ENCODE results near the gene TMEM108.

The TMEM108 gene

GRCh38 chr3:133317866-133318265 lies 279.7 kb downstream of the TMEM108 start:
- Histone ChIP-seq H3K36me3 (ENCODE audit: control insufficient read depth in 2 of 2, insufficient read depth in 1 of 2, low read length in 2 of 2) (no peaks in the 10 kb centered on the region), H3K4me1 (ENCODE audit: control insufficient read depth, insufficient read depth, low read length) (no peaks in the 10 kb centered on the region), H3K4me3 (ENCODE audit: low read depth, low read length) (no peak overlapping the region), H3K27ac (ENCODE audit: extremely low read depth, low read depth, low read length) (no peak overlapping the region), H3K9me3 (ENCODE audit: control insufficient read depth, insufficient read depth, low read depth, low read length) (no peaks in the 10 kb centered on the region)
- ChIA-PET POLR2A (no interaction called here), CTCF (no interaction called here)
- TF ChIP-seq ZNF423 (tag by site-specific recombination; IDR thresholded peaks at IDR 0.05) (no peak), SCRT1 (tag by site-specific recombination; IDR thresholded peaks at IDR 0.05; ENCODE audit: borderline replicate concordance) (no peak), ZNF239 (tag by site-specific recombination; IDR thresholded peaks at IDR 0.05) (no peak), GLIS1 (tag by site-specific recombination; IDR thresholded peaks at IDR 0.05) (no peak), ZNF785 (tag by site-specific recombination; IDR thresholded peaks at IDR 0.05) (no peak), ZNF121 (tag by site-specific recombination; IDR thresholded peaks at IDR 0.05) (no peak), ZNF670 (tag by site-specific recombination; IDR thresholded peaks at IDR 0.05; ENCODE audit: low read depth) (no peak)

GRCh38 chr3:133328373-133328772 lies 290.2 kb downstream of the TMEM108 start:
- POLR2A ChIA-PET: no interaction called here
- no peaks in the 10 kb centered on the region for H3K36me3 ChIP-seq (ENCODE audit: control insufficient read depth in 2 of 2, insufficient read depth in 1 of 2, low read length in 2 of 2)
- CTCF ChIA-PET: no interaction called here
- H3K27ac ChIP-seq (ENCODE audit: extremely low read depth, low read depth, low read length): no peak overlapping the region
- H3K9me3 ChIP-seq (ENCODE audit: control insufficient read depth, insufficient read depth, low read depth, low read length): no peaks in the 10 kb centered on the region
- H3K4me3 ChIP-seq (ENCODE audit: low read depth, low read length): no peak overlapping the region
- TF ChIP-seq ZNF626 (tag by site-specific recombination; IDR thresholded peaks at IDR 0.05) (no peak), ZNF624 (tag by site-specific recombination; IDR thresholded peaks at IDR 0.05) (no peak), ZNF501 (tag by site-specific recombination; IDR thresholded peaks at IDR 0.05) (no peak), GLI2 (tag by site-specific recombination; IDR thresholded peaks at IDR 0.05; ENCODE audit: borderline replicate concordance, low read depth) (no peak), ZNF707 (tag by site-specific recombination; IDR thresholded peaks at IDR 0.05) (no peak), ZNF350 (tag by site-specific recombination; IDR thresholded peaks at IDR 0.05) (no peak), ZNF398 (tag by site-specific recombination; IDR thresholded peaks at IDR 0.05) (no peak), BCL11A (tag by site-specific recombination; IDR thresholded peaks at IDR 0.05; ENCODE audit: low read depth) (no peak), AEBP2 (tag by site-specific recombination; IDR thresholded peaks at IDR 0.05; ENCODE audit: borderline replicate concordance) (no peak), ZNF16 (tag by site-specific recombination; IDR thresholded peaks at IDR 0.05; ENCODE audit: low read depth) (no peak), ZNF449 (tag by site-specific recombination; IDR thresholded peaks at IDR 0.05) (no peak), ZNF837 (tag by site-specific recombination; IDR thresholded peaks at IDR 0.05) (no peak), ZSCAN23 (tag by site-specific recombination; IDR thresholded peaks at IDR 0.05) (no peak), ZNF2 (tag by site-specific recombination; IDR thresholded peaks at IDR 0.05) (no peak), MEIS1 (CRISPR knock-in tag; IDR thresholded peaks at IDR 0.05; ENCODE audit: borderline replicate concordance) (no peak)
- H3K4me1 ChIP-seq (ENCODE audit: control insufficient read depth, insufficient read depth, low read length): peaks cover 5% of the 10 kb centered on the region; the same call in 1 of the 2 replicates

Measured in HEK293 (cell line).